Keratinocyte (primary cell): ENCODE data around the gene RAPGEFL1. TPM values are rescaled to one million over a fixed set of nuclear protein-coding genes. Genes with fewer than 3 reads are reported as not detected.
"Not testable (repeated sequence)": the region's sequence is repeated elsewhere in the genome, so short reads cannot be mapped to it uniquely, and the experiment has no call there.

Experiments
- DNase-seq: peaks from one replicate; pipeline ENCODE4 v3.0.0-alpha.2; 2011; ENCODE audit warnings: low read depth, missing footprints, low spot score
- FAIRE-seq: peaks from 2 replicates; lab custom pipeline; 2011; peaks lifted over from hg19 to GRCh38; lab: Jason Lieb, UNC
- H2AFZ ChIP-seq: 2 replicates; pipeline ENCODE4 v1.6.0; 2012; ENCODE audit warnings: low read length, control low read depth, inconsistent platforms; ENCODE audit not compliant: control insufficient read depth
- H3K27ac ChIP-seq: 2 replicates; pipeline ENCODE4 v1.5.1; 2011; ENCODE audit warnings: low read length; ENCODE audit not compliant: control insufficient read depth, insufficient read depth
- H3K27me3 ChIP-seq: 3 replicates; pipeline ENCODE4 v1.6.0; 2011; ENCODE audit warnings: low read length; ENCODE audit not compliant: control insufficient read depth, insufficient read depth; ENCODE audit errors: extremely low read depth
- H3K36me3 ChIP-seq, 2 experiments: 2 replicates in 1 of 2; 3 replicates in 1 of 2; pipeline ENCODE4 v1.5.1; 2011; ENCODE audit warnings: low read length in 2 of 2, mild to moderate bottlenecking in 1 of 2; ENCODE audit not compliant: control insufficient read depth in 2 of 2, insufficient read depth in 2 of 2; ENCODE audit errors: extremely low read depth in 1 of 2
- H3K4me1 ChIP-seq: 3 replicates; pipeline ENCODE4 v1.5.1; 2011; ENCODE audit warnings: low read length; ENCODE audit not compliant: control insufficient read depth, insufficient read depth; ENCODE audit errors: extremely low read depth
- H3K4me2 ChIP-seq: 3 replicates; pipeline ENCODE4 v1.6.0; 2011; ENCODE audit warnings: low read depth, low read length; ENCODE audit not compliant: control insufficient read depth, insufficient read depth; ENCODE audit errors: extremely low read depth
- H3K4me3 ChIP-seq, 3 experiments: fragments of 200-600 bp in 1 of 3; sonication (generic) in 1 of 3; 2 replicates in 2 of 3; 3 replicates in 1 of 3; pipeline ENCODE4 v1.5.1; 2011 to 2016; ENCODE audit warnings: low read length in 3 of 3, mild to moderate bottlenecking in 3 of 3, control low read depth in 2 of 3, inconsistent platforms in 1 of 3, low read depth in 1 of 3, mixed read lengths in 1 of 3, mixed run types in 1 of 3, moderate library complexity in 1 of 3; ENCODE audit not compliant: control insufficient read depth in 2 of 3, insufficient read depth in 2 of 3; ENCODE audit errors: extremely low read depth in 1 of 3
- H3K79me2 ChIP-seq: 2 replicates; pipeline ENCODE4 v1.6.0; 2012; ENCODE audit warnings: low read length; ENCODE audit not compliant: control insufficient read depth, insufficient read depth
- H3K9ac ChIP-seq: 3 replicates; pipeline ENCODE4 v1.6.0; 2011; ENCODE audit warnings: low read length; ENCODE audit not compliant: control insufficient read depth, insufficient read depth; ENCODE audit errors: extremely low read depth
- H3K9me1 ChIP-seq: 3 replicates; pipeline ENCODE4 v1.6.0; 2011; ENCODE audit warnings: low read length; ENCODE audit not compliant: control insufficient read depth, insufficient read depth; ENCODE audit errors: extremely low read depth
- H3K9me3 ChIP-seq: 2 replicates; pipeline ENCODE4 v1.5.1; 2012; ENCODE audit warnings: low read depth, low read length; ENCODE audit not compliant: control insufficient read depth
- H4K20me1 ChIP-seq: 3 replicates; pipeline ENCODE4 v1.6.0; 2011; ENCODE audit warnings: low read length; ENCODE audit not compliant: control insufficient read depth, insufficient read depth; ENCODE audit errors: extremely low read depth
- CTCF ChIP-seq, 3 experiments: IDR thresholded peaks in 1 of 3; conservative IDR thresholded peaks in 1 of 3; optimal IDR thresholded peaks in 1 of 3; 2 replicates in 2 of 3; 3 replicates in 1 of 3; pipeline versions ENCODE3 to v1.5.1; 2011; ENCODE audit warnings: low read length in 3 of 3, mild to moderate bottlenecking in 3 of 3, moderate library complexity in 2 of 3, control low read depth in 1 of 3, inconsistent platforms in 1 of 3; ENCODE audit not compliant: insufficient read depth in 2 of 3; ENCODE audit errors: extremely low read depth in 1 of 3
- EZH2 ChIP-seq: IDR thresholded peaks from one replicate; pipeline ENCODE4 v1.6.1; 2012; ENCODE audit warnings: inconsistent platforms, mild to moderate bottlenecking, low read length, moderate library complexity
- dilution Hi-C: fragments of 300-500 bp; cut with MboI; formaldehyde crosslinking; loops from one replicate; pipeline ENCODE4 v1.7.0; 2020; ENCODE audit warnings: low sequenced_read_pairs; ENCODE audit not compliant: extremely low pct_ligation_motif_present
- polyA plus RNA-seq, 5 experiments: library from polyadenylated mRNA; depleted of rRNA in 3 of 5; stranded (reverse) in 3 of 5; stranded (forward) in 1 of 5; unstranded in 1 of 5; fragments of >200 nt; gene quantifications; 1 replicate in 1 of 5; 2 replicates in 3 of 5; 3 replicates in 1 of 5; pipeline versions ENCODE4 v1.2.1 to v1.2.3, GENCODE V29; 2011 to 2012; ENCODE audit warnings: missing spikeins in 2 of 5, low read depth in 1 of 5, low replicate concordance in 1 of 5

Gene RAPGEFL1
- polyA plus RNA-seq, 1 donor (not counting 4 experiments of a cell fraction or from before 2014, with no cell fraction given), result 21.8 TPM

- FAIRE-seq (no peak), DNase-seq (no peak)
- Histone ChIP-seq H3K4me2 (no peak overlapping the region), H3K79me2 (peaks cover 14% of the 10 kb centered on the region), H3K9me1 (peaks cover 2% of the 10 kb centered on the region), H3K4me3 (no peak overlapping the region), H2AFZ (no peak overlapping the region), H3K27me3 (no peaks in the 10 kb centered on the region), H3K4me1 (peaks cover 7% of the 10 kb centered on the region), H3K27ac (no peak overlapping the region), H4K20me1 (no peaks in the 10 kb centered on the region), H3K9me3 (no peaks in the 10 kb centered on the region), H3K36me3 (peaks cover 30 to 41% of the 10 kb centered on the region in 2 experiments), H3K9ac (no peak overlapping the region)
- no peak for TF ChIP-seq EZH2
- TF ChIP-seq CTCF (optimal IDR thresholded peaks at IDR 0.05 in 1 of 3, IDR thresholded peaks at IDR 0.05 in 1 of 3, conservative IDR thresholded peaks at IDR 0.05 in 1 of 3; ENCODE audit: extremely low read depth in 1 of 3, insufficient read depth in 2 of 3, low read length in 3 of 3), result no peak
- dilution Hi-C loops, result no loop called here
Measured at GRCh38 chr17:40135817-40136216, 41.5 kb upstream of the RAPGEFL1 start.

DNA sequence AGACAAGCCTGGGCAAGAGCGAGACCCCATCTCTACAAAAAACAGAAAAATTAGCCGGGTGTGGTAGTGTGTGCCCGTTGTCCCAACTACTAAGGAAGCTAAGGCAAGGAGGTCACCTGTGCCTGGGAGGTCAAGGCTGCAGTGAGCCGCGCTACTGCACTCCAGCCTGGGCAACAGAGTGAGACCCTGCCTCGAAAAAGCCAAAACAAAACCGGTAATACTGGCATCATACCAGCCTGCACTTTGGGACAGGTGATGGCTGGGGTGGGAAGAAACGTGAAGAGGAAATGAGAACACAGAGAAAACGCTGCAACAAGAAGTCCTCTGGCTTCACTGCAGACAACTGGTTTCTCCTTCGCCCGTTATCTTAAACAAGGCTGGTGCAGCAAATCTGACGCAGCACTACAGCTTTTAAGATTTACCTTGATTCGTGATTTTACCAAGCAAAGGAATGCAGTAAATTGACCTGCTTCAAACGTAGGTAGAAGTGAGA is 37.7 kb upstream of the RAPGEFL1 start:
- Histone ChIP-seq H3K79me2 (peaks cover 19% of the 10 kb centered on the region), H2AFZ (peak overlapping the region; percentile 70), H3K27me3 (no peaks in the 10 kb centered on the region), H3K9ac (peak overlapping the region; percentile 92), H3K4me3 (peak overlapping the region; percentile 74 to 95 (median 77)), H3K4me2 (peak overlapping the region; percentile 84), H3K27ac (peak overlapping the region; percentile 79), H4K20me1 (no peaks in the 10 kb centered on the region), H3K9me1 (no peaks in the 10 kb centered on the region), H3K9me3 (no peaks in the 10 kb centered on the region), H3K4me1 (peaks cover 13% of the 10 kb centered on the region), H3K36me3 (peaks cover 11 to 18% of the 10 kb centered on the region in 2 experiments)
- dilution Hi-C loops, result no loop called here
- no peak for FAIRE-seq
- DNase-seq, result no peak
- no peak for TF ChIP-seq CTCF (optimal IDR thresholded peaks at IDR 0.05 in 1 of 3, IDR thresholded peaks at IDR 0.05 in 1 of 3, conservative IDR thresholded peaks at IDR 0.05 in 1 of 3; ENCODE audit: extremely low read depth in 1 of 3, insufficient read depth in 2 of 3, low read length in 3 of 3)
- TF ChIP-seq EZH2, result no peak

DNA sequence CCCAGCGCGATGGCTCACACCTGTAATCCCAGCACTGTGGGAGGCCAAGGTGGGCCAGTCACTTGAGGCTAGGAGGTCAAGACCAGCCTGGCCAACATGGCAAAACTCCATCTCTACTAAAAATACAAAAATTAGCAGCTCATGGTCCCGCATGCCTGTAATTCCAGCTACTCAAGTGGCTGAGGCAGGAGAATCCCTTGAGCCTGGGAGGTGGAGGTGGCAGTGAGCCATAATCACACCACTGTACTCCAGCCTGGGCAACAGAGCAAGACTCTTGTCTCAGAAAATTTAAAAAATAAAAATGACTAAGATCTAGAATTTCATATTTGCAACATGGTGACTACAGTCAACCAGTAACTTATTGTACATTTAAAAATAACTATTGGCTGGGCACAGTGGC is 34.1 kb upstream of the RAPGEFL1 start:
- H3K4me2 ChIP-seq, FAIRE-seq, H2AFZ ChIP-seq, DNase-seq, dilution Hi-C loops, H3K9ac ChIP-seq, H3K27me3 ChIP-seq, H3K9me1 ChIP-seq, H3K9me3 ChIP-seq, H3K27ac ChIP-seq, H3K4me3 ChIP-seq, H4K20me1 ChIP-seq: not testable (repeated sequence)
- H3K79me2 ChIP-seq, result peaks cover 31% of the 10 kb centered on the region
- H3K36me3 ChIP-seq, result peaks cover 7 to 15% of the 10 kb centered on the region in 2 experiments
- peaks cover 13% of the 10 kb centered on the region for H3K4me1 ChIP-seq
